ENCODE measurements around the gene RAB31.

Gene RAB31

DNA sequence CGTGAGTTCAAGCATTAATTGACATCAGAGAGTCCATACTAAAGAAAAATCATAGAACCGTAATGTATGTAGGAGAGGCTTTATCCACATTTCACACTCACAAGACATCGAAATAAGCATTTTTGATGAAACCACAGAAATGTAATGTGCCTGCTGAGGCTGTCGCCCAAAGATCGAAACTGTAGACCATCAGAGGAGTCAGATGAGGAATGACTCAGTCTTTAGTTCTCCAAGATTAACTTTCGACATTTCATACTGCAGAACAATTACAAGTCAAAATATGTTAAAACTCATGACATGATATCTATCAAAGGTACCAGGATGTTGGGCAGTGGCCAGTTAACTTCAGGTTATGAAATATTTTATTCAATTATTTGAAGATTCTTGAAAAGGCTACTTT lies 79.6 kb downstream of the RAB31 start:
- DNase-seq (ENCODE audit: low spot score): no peak

DNA sequence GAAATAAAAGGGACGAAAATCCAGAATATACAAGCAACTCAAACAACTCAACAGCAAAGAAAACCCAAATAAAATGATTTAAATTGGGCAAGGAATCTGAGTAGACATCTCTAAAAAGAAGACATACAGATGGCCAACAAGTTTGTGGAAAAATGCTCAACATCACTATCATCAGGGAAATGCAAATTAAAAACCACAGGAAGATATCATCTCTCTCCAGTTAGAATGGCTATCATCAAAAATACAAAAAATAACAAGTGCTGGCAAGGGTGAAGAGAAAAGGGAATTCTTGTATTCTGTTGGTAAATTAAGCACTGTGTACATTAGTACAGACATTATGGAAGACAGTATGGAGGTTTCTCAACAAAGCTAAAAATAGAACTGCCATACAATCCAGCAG lies 80.0 kb downstream of the RAB31 start:
- DNase-seq (ENCODE audit: low spot score): no peak

DNA sequence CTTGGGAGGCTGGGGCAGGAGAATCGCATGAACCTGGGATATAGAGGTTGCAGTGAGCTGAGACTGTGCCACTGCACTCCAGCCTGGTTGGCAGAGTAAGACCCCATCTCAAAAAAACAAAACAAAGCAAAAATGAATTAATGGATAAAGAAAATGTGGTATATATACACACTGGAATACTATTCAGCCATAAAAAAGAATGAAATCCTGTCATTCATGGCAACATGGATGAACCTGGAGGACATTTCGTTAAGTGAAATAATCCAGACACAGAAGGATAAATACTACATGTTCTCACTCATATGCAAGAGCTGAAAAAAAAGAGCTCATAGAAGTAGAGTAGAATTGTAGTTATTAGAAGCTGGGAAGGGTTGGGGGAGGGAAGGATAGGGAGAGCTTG lies 80.8 kb downstream of the RAB31 start:
- DNase-seq (ENCODE audit: low spot score): no peak

- DNase-seq (ENCODE audit: low spot score): no peak
These were observed 82.2 kb downstream of the RAB31 start for GRCh38 chr18:9790261-9790660.

- no peak for DNase-seq (ENCODE audit: low spot score)
These were observed 83.9 kb downstream of the RAB31 start for GRCh38 chr18:9791991-9792390.

GRCh38 chr18:9792565-9793245 lies 84.6 kb downstream of the RAB31 start:
- peak; percentile 40 for DNase-seq (ENCODE audit: low spot score)

DNA sequence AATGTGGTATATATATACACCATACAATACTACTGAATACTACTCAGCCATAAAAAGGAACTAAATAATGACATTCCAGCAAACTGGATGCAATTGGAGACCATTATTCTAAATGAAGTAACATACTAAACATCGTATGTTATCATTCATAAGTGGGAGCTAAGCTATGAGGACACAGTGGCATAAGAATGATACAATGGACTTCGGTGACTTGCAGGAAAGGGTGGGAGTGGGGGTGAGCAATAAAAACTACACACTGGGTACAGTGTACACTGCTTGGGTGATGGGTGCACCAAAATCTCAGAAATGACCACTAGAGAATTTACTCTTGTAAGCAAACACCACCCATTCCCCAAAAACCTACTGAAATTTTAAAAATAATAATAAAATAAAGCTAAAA lies 87.9 kb downstream of the RAB31 start:
- DNase-seq (ENCODE audit: low spot score): no peak

DNA sequence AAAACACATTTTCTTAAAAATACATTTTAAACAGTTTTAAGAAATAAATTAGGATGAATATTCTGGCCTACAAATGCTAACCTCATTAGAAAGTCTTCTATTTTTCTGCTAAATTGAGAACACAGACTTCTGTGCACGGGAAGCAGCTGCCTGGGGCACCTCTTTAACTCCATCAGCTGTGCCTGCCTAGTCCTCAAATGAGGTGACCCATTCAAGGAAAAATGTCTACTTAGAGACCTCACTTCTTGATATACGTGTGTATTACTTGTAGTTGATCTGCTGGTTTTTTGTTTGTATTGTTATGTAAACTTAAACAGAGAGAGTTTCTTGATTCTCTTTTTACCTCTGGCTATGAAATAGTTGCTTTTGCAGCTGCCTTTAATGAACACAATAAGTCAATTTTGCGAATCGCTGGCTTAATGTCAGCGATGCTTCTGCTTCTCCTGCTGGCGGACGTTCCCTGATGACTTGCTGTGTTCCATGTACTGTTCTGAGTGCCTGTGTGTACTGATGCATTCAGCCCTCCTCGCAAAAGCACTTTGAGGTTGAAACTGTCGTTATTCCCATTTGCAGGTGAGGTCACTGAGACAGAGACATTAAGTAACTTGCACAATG lies 88.9 kb downstream of the RAB31 start:
- peak; percentile 50 for DNase-seq (ENCODE audit: low spot score)

- no peak for DNase-seq (ENCODE audit: low spot score)
These were observed 94.3 kb downstream of the RAB31 start for GRCh38 chr18:9802175-9803062.

GRCh38 chr18:9803063-9803697 lies 95.1 kb downstream of the RAB31 start:
- DNase-seq (ENCODE audit: low spot score): no peak

DNA sequence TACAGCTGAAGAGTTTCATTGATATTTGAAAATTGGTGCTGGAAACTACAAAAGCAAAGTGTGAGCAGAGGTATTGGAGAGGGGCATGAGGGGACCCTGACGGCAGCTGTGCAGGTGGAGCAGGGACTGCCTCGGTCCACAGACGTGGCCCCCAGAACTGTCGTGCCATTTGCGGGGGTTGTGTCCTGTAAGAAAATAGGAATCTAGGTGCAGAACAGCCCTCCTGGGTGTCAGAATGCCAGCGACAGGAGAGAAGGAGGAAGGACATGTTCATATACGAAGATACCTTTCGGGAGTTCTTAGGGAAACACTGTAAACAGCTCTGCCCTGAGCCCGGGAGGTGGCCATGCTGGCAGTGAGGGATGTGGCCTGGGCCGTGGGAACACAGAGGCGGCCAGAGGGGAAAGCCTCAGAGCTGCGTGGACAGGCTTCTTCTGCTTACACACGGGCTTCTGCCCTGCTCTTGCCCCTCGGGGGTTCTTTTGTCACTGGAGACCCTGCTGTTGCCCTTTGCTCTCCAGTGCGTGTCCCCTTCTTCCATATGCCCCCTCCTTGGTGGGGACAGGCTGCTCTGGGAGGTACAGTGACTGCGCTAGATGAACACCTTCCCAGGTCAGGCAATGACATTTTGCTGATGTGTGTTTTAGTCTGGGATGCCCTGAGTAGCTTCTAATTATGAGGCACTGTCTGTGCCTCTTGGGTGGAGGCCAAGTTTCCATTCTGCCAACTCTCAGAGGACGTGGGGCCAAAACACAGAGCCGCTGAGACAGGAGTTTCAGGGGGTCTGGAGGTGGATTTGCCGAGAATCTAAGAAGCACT lies 95.8 kb downstream of the RAB31 start:
- DNase-seq (ENCODE audit: low spot score): no peak

DNA sequence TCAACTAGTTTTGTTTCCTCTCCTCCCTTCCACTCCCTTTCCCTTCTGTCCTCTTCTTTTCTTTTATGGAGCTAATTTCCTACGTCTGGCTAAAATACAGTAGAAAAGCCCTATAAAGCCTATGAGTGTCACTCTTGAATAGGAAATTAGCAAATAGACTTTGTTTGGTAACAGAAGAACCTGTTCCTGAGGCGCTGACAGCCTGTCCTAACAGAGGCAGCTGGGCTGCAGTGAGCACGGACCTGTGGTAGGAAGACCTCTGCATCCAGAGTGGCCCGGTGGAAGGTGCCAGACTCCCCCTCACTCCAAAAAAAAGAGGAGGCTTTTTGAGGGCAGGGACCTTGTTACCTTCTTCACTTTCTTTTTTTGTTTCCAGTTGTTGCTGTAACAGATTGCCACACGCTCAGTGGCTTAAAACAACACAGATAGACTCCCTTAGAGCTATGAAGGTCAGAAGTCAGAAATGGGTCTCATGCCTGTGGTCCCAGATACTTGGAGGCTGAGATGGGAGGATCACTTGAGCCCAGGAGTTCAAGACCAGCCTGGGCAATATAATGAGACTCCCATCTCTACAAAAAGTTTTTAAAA lies 96.5 kb downstream of the RAB31 start:
- no peak for DNase-seq (ENCODE audit: low spot score)

DNA sequence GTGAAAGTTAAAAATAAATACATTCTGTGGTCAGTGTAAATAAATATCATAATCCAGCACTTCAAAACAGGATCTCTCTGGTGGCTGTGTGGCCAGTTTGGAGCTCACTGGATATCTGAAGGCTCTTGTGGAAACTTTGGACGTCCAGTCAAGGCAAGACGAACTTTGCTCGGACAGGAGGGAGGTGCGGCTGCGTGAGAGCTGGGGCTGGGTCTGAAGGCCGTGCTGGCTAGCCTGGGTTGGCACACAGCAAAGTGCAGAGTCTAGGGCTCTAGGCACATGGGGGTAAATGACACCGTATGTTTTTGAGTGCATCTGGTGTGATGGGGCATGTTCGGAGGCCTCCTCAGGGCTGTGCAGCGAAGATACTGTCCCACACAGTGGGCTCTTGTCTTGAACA lies 98.8 kb downstream of the RAB31 start:
- no peak for DNase-seq (ENCODE audit: low spot score)

- no peak for DNase-seq (ENCODE audit: low spot score)
These were observed 100.5 kb downstream of the RAB31 start for GRCh38 chr18:9808295-9809241.

GRCh38 chr18:9809697-9810096 lies 101.6 kb downstream of the RAB31 start:
- DNase-seq (ENCODE audit: low spot score): no peak

DNA sequence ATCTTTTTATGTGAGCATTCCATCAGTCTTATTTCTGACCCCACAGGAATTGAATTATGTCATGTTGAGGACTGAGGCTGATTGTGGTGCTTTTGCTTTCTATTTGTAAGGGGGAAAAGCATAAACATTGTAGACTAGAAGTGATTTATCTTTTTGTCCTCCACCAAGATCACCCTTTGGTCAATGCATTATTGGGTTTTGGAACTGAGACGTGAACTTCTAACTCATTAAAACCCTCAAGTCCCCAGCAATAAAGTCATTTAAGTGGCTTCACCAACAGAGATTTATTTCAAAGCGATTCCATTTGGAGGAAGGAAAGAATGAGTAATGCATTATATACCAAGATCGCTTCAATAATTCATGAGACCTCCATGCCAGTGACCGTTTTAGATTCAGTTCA lies 102.2 kb downstream of the RAB31 start:
- no peak for DNase-seq (ENCODE audit: low spot score)

DNA sequence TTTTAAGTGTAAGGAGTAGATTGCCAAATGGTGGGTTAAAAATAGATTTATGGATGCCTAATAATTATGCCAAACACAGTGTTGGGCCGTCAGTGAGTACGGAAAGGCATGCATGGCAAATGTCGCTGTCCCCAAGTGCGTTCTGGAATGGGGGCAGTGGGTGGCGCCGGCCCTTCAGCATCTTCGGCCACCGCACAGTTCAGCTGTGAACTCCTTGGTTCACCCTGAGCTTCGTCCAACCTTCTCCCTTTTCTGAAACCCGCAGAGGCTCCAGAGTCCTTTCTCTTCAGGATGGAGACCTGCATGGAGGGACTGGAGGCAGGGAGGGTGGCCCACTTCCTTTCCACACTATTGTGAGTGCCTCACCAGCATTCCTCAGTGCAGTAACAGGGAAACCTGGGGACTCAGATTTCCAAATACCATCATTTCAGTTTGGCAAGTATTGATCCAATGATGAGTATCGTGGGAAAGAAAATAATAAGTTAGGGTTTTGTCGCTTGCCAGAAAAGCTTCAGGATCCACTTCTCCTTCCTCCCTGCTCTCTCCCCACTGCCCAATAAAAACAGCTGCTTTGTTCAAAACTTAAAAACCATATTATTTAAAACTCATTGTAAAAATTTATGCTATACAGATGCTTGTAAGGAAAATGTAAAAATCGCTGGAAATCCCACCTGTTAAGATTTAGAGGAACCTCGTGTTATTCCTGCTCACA lies 103.0 kb downstream of the RAB31 start:
- DNase-seq (ENCODE audit: low spot score): no peak

DNA sequence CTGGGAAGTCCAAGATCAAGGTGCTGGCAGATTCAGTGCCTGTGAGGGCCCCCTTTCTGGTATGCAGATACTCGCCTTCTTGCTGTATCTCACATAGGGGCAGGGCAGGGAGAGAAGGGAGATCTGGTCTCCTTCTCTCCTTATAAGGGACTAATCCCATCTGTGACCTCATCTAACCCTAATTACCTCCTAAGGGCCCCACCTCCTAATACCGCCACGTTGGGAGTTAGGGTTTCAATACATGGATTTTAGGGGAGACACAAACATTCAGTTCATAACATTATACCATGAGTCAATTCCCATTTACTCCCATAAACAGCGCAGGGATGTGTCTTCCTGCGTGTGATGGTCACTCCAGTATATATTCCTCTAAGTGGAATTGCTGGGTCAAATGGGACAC lies 103.9 kb downstream of the RAB31 start:
- DNase-seq (ENCODE audit: low spot score): no peak

- no peak for DNase-seq (ENCODE audit: low spot score)
These were observed 106.3 kb downstream of the RAB31 start for GRCh38 chr18:9814431-9814830.

All from SK-N-DZ (cell line).